Testis (tissue), 2 donors: ENCODE measurements around the gene MACROH2A1.

ENCODE experiments used
- CTCF ChIP-seq, 3 experiments: fragments of 450-650 bp in 2 of 3; fragments of 200-600 bp in 1 of 3; sonication (generic) in 1 of 3; IDR thresholded peaks; one replicate each; pipeline ENCODE4 v1.5.1; 2016 to 2019; ENCODE audit warnings: antibody characterized with exemption in 3 of 3, mild to moderate bottlenecking in 2 of 3, moderate library complexity in 1 of 3
- POLR2A ChIP-seq: fragments of 450-650 bp; IDR thresholded peaks from one replicate; pipeline ENCODE4 v1.6.1; 2017; ENCODE audit warnings: antibody characterized with exemption, mild to moderate bottlenecking, moderate library complexity

GRCh38 chr5:135304352-135305221 is 94.4 kb downstream of the MACROH2A1 start:
- TF ChIP-seq CTCF (IDR thresholded peaks at IDR 0.05) (no peak), POLR2A (no peak)
